CD14-positive monocyte (primary cell): ENCODE results near the gene HBZ. TPM values are rescaled to one million over a fixed set of nuclear protein-coding genes. Genes with fewer than 3 reads are reported as not detected.

Source experiments
- polyA plus RNA-seq, 3 donors: library from polyadenylated mRNA; depleted of rRNA in 1 of 3; unstranded in 2 of 3; stranded (reverse) in 1 of 3; fragments of 300-500 nt in 2 of 3; fragments of >200 nt in 1 of 3; fragmentation: Illumina TruSeq in 2 of 3; gene quantifications; 1 replicate in 2 of 3; 2 replicates in 1 of 3; pipeline ENCODE4 v1.2.3, GENCODE V29; 2012 to 2021
- small RNA-seq: library from RNA; depleted of rRNA; stranded (forward); fragments of <200 nt; gene quantifications from one replicate; pipeline ENCODE3, GENCODE V24; 2012; ENCODE audit warnings: low read depth; ENCODE audit not compliant: insufficient read length

HBZ gene
- polyA plus RNA-seq, 3 donors = not detected

Small RNA genes lying within 50 kb of the gene (small RNA-seq; reads per million reads assigned to genes)
- not detected for gene RF00019

Other genes with a start within 250 kb of the HBZ start
- 10 to 100 TPM in 2 of 3 donors, 1 to 10 TPM in 1; 9.9 to 20.8 (median 18.7) TPM for gene POLR3K, start 99.0 kb upstream of the HBZ start, polyA plus RNA-seq
- gene SNRNP25, start 98.8 kb upstream of the HBZ start, polyA plus RNA-seq = 10 to 100 TPM; 18.5 to 32.2 (median 31.6) TPM
- gene RHBDF1, start 80.0 kb upstream of the HBZ start, polyA plus RNA-seq = under 1 TPM in 1 of 3 donors, not detected in 2; 0.20 TPM
- 10 to 100 TPM; 32.5 to 86.9 (median 70.6) TPM for gene MPG, start 74.4 kb upstream of the HBZ start, polyA plus RNA-seq
- 10 to 100 TPM in 1 of 3 donors, 1 to 10 TPM in 2; 2.6 to 16.7 (median 3.0) TPM for gene NPRL3, start 14.0 kb upstream of the HBZ start, polyA plus RNA-seq
- gene HBM, start 13.3 kb downstream of the HBZ start, polyA plus RNA-seq = not detected
- gene HBA2, start 20.2 kb downstream of the HBZ start, polyA plus RNA-seq = 100 to 1,000 TPM in 2 of 3 donors, 1 to 10 TPM in 1; 2.8 to 193 (median 158) TPM
- gene HBA1, start 24.0 kb downstream of the HBZ start, polyA plus RNA-seq = 10 to 100 TPM in 2 of 3 donors, under 1 TPM in 1; 0.31 to 23.8 (median 22.9) TPM
- not detected for gene HBQ1, start 27.8 kb downstream of the HBZ start, polyA plus RNA-seq
- gene LUC7L, start 76.8 kb downstream of the HBZ start, polyA plus RNA-seq = 100 to 1,000 TPM in 1 of 3 donors, 1 to 10 TPM in 2; 4.0 to 109 (median 4.6) TPM
- gene FAM234A, start 82.2 kb downstream of the HBZ start, polyA plus RNA-seq = 10 to 100 TPM; 22.5 to 40.4 (median 25.1) TPM
- gene RGS11, start 123.3 kb downstream of the HBZ start, polyA plus RNA-seq = under 1 TPM in 1 of 3 donors, not detected in 2; 0.07 TPM
- gene ARHGDIG, start 127.9 kb downstream of the HBZ start, polyA plus RNA-seq = not detected
- not detected for gene PDIA2, start 130.5 kb downstream of the HBZ start, polyA plus RNA-seq
- 10 to 100 TPM in 1 of 3 donors, under 1 TPM in 2; 0.30 to 20.9 (median 0.74) TPM for gene AXIN1, start 200.1 kb downstream of the HBZ start, polyA plus RNA-seq
- 10 to 100 TPM; 68.6 to 88.5 (median 88.1) TPM for gene MRPL28, start 217.9 kb downstream of the HBZ start, polyA plus RNA-seq
- gene PGAP6, start 229.3 kb downstream of the HBZ start, polyA plus RNA-seq = 100 to 1,000 TPM in 1 of 3 donors, 10 to 100 TPM in 2; 18.2 to 137 (median 39.8) TPM
- 10 to 100 TPM; 26.7 to 31.4 (median 26.9) TPM for gene NME4, start 244.6 kb downstream of the HBZ start, polyA plus RNA-seq
- gene DECR2, start 249.2 kb downstream of the HBZ start, polyA plus RNA-seq = 10 to 100 TPM in 1 of 3 donors, 1 to 10 TPM in 2; 5.7 to 12.8 (median 8.7) TPM